ENCODE results near the gene ZNF618.

The ZNF618 gene

DNA sequence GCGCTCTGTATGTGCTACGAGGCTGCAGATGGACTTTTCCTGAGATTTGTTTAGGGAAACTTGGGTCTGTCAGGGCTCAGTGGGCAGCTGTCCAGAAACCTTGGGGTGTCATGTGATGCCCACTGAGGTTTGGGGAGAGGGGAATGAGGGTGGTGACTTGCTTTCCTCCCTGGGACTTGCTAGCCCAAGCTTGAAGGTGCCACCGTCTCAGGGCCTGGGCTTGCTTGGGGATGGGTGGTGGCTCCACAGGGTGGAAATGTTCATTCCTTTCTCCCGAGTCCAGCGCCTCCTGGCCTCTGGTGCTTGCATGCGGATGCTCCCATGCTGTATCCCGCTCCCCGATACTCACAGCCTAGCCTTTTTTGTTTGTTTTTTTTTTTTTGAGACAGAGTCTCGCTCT, 33.3 kb downstream of the ZNF618 start:
- no peak for DNase-seq (ENCODE audit: low read depth)
- no peak overlapping the region for H3K4me3 ChIP-seq (ENCODE audit: low read depth, low read length)
- no peak for TF ChIP-seq CTCF (IDR thresholded peaks at IDR 0.05; ENCODE audit: low read depth, low read length, missing control alignments)

- DNase-seq (ENCODE audit: low read depth) = no peak
- no peak overlapping the region for H3K4me3 ChIP-seq (ENCODE audit: low read depth, low read length)
- TF ChIP-seq CTCF (IDR thresholded peaks at IDR 0.05; ENCODE audit: low read depth, low read length, missing control alignments) = no peak
These were observed 34.0 kb downstream of the ZNF618 start for GRCh38 chr9:113910036-113910639.

DNA sequence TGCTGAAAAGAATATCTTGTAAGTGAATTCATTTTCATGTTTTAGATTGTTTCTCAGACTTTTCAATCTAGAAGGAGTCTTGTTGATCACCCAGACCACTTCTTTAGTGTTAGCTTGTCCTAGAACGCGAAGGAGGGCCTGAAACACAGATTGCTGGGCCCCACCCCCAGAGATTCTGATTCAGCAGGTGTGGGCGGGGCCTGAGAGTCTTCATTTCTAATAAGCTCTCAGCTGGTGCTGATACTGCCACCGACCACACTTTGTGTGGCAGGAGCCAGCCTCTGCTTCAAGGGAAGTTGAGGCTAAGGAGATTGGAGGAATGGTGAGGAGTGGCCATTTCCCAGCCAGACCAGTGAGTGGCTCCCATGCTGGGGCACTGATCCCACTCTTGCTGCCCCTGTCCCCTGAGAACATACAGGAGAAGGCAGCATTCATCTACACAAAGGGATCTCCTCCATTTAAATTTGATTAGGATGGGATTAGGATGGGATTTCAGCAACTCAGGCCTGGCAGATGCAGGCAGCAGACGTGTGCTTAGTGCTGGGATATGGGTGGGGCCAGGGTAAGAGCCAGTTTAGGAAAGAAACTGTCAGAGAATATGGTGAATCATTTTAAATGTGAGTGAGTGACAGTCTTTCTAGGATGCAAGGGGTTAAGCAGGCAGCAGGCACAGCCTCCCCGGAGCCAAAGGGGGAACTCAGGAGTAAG, 35.9 kb downstream of the ZNF618 start:
- no peak for DNase-seq (ENCODE audit: low read depth)
- TF ChIP-seq CTCF (IDR thresholded peaks at IDR 0.05; ENCODE audit: low read depth, low read length, missing control alignments) = no peak

GRCh38 chr9:113912816-113913215, 36.7 kb downstream of the ZNF618 start:
- H3K4me3 ChIP-seq (ENCODE audit: low read depth, low read length) = no peak overlapping the region
- DNase-seq (ENCODE audit: low read depth) = no peak
- no peak for TF ChIP-seq CTCF (IDR thresholded peaks at IDR 0.05; ENCODE audit: low read depth, low read length, missing control alignments)

More for the DNA sequence above, 35.9 kb downstream of the ZNF618 start:
- H3K4me3 ChIP-seq (ENCODE audit: low read depth, low read length) = no peak overlapping the region

GRCh38 chr9:113913426-113914195, 37.5 kb downstream of the ZNF618 start:
- TF ChIP-seq CTCF (IDR thresholded peaks at IDR 0.05; ENCODE audit: low read depth, low read length, missing control alignments) = no peak
- no peak overlapping the region for H3K4me3 ChIP-seq (ENCODE audit: low read depth, low read length)
- no peak for DNase-seq (ENCODE audit: low read depth)

DNA sequence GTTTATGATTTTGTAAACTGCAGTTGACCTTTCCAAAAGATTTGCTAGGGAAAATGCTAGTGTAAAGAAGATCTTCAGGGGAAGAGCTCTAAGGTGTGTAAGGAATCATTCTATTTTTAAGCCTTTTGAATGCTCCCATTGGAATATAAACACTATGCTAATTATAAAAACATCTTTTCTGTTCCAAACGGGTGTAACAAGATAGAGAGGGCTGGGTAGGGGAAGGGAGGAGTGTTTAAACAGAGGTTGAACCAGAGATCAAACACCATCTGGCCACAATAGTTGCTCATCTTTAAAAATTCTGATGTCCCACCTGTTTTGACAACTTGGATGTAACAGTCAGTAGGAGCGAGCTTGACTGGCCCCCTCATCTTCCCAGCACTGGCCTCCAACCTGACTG, 38.4 kb downstream of the ZNF618 start:
- no peak overlapping the region for H3K4me3 ChIP-seq (ENCODE audit: low read depth, low read length)
- no peak for TF ChIP-seq CTCF (IDR thresholded peaks at IDR 0.05; ENCODE audit: low read depth, low read length, missing control alignments)
- no peak for DNase-seq (ENCODE audit: low read depth)

Measured in GM12864 (cell line).